ENCODE measurements around the gene CLCN3. TPM values are rescaled to one million over a fixed set of nuclear protein-coding genes. Genes with fewer than 3 reads are reported as not detected.

Gene CLCN3
- total RNA-seq, 3 donors from 2014 or later = 16.0 to 17.4 (median 16.0) TPM

GRCh38 chr4:169625886-169626285 lies 5.5 kb downstream of the CLCN3 start:
- DNase-seq = no peak
- no peak for ATAC-seq
- no peaks in the 10 kb centered on the region for H3K27me3 Mint-ChIP-seq (ENCODE audit: low read depth)
- no peaks in the 10 kb centered on the region for H3K9me3 Mint-ChIP-seq
- H3K36me3 Mint-ChIP-seq (ENCODE audit: insufficient read depth) = peaks cover 5% of the 10 kb centered on the region
- no peak overlapping the region for H3K4me3 Mint-ChIP-seq
- peaks cover 56% of the 10 kb centered on the region for H3K4me1 Mint-ChIP-seq (ENCODE audit: low read depth)

- H3K36me3 Mint-ChIP-seq (ENCODE audit: insufficient read depth) = peaks cover 7% of the 10 kb centered on the region
- H3K9me3 Mint-ChIP-seq = no peaks in the 10 kb centered on the region
- no peak for DNase-seq
- peaks cover 55% of the 10 kb centered on the region for H3K4me1 Mint-ChIP-seq (ENCODE audit: low read depth)
- no peaks in the 10 kb centered on the region for H3K27me3 Mint-ChIP-seq (ENCODE audit: low read depth)
- peak; percentile 80 to 85 for ATAC-seq
- no peak overlapping the region for H3K4me3 Mint-ChIP-seq
Measured at GRCh38 chr4:169626331-169627282, 6.2 kb downstream of the CLCN3 start.

DNA sequence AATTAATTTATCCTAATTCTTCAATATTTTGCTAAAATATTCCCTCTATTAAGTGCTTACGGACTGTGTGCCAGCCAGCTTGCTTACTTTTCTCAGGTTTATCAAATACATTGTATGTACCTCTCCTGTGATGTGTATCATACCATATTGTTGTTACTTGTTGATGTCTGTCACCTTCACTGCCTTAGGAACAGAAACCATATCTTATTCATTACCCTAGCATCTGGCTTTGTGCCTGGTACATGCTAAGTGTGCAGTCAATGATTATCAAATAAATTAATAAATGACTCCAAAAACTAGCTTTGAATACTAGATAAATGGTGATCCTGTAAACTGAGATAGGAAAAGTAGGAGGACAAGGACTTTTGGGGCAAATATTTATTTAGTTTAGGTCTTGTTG lies 6.9 kb downstream of the CLCN3 start:
- Mint-ChIP-seq H3K4me3 (no peak overlapping the region), H3K4me1 (ENCODE audit: low read depth) (peaks cover 54% of the 10 kb centered on the region), H3K36me3 (ENCODE audit: insufficient read depth) (peaks cover 12% of the 10 kb centered on the region), H3K27me3 (ENCODE audit: low read depth) (no peaks in the 10 kb centered on the region), H3K9me3 (no peaks in the 10 kb centered on the region)
- DNase-seq (no peak), ATAC-seq (no peak)

GRCh38 chr4:169628579-169628978 lies 8.2 kb downstream of the CLCN3 start:
- Mint-ChIP-seq H3K27me3 (ENCODE audit: low read depth) (no peaks in the 10 kb centered on the region), H3K4me1 (ENCODE audit: low read depth) (peaks cover 41% of the 10 kb centered on the region)
- no peak for ATAC-seq

GRCh38 chr4:169630069-169630468 lies 9.7 kb downstream of the CLCN3 start:
- Mint-ChIP-seq H3K9me3 (no peaks in the 10 kb centered on the region), H3K36me3 (ENCODE audit: insufficient read depth) (peaks cover 10% of the 10 kb centered on the region), H3K4me3 (no peak overlapping the region), H3K27me3 (ENCODE audit: low read depth) (no peaks in the 10 kb centered on the region), H3K4me1 (ENCODE audit: low read depth) (peaks cover 39% of the 10 kb centered on the region)
- no peak for DNase-seq
- no peak for ATAC-seq

More at GRCh38 chr4:169628579-169628978, 8.2 kb downstream of the CLCN3 start:
- no peak overlapping the region for H3K4me3 Mint-ChIP-seq
- peaks cover 11% of the 10 kb centered on the region for H3K36me3 Mint-ChIP-seq (ENCODE audit: insufficient read depth)
- no peaks in the 10 kb centered on the region for H3K9me3 Mint-ChIP-seq
- no peak for DNase-seq

- Mint-ChIP-seq H3K27me3 (ENCODE audit: low read depth) (no peaks in the 10 kb centered on the region), H3K9me3 (no peaks in the 10 kb centered on the region), H3K4me1 (ENCODE audit: low read depth) (peaks cover 22% of the 10 kb centered on the region), H3K4me3 (no peak overlapping the region), H3K36me3 (ENCODE audit: insufficient read depth) (peaks cover 22% of the 10 kb centered on the region)
- DNase-seq (no peak), ATAC-seq (no peak)
Measured at GRCh38 chr4:169632896-169633295, 12.5 kb downstream of the CLCN3 start.

DNA sequence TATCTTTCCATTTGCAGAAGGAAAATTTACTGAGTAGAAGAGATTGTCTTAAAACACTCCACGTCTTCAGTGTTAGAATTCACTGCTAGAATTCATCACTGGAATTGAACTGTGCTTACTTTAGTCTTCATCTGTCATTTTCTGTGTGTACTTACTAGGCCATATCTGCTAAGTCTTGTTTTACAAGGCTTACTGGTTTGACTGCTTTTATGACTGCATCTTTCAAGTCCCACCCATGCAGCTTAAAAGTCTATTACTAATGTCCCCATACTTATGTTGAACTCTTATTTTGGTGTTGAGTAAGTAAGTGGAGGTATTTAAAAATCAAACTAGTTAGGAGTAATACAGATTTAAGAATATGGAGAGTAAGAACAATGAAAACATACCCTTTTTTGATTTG lies 14.6 kb downstream of the CLCN3 start:
- Mint-ChIP-seq H3K36me3 (ENCODE audit: insufficient read depth) (peaks cover 33% of the 10 kb centered on the region), H3K9me3 (no peaks in the 10 kb centered on the region), H3K4me3 (no peak overlapping the region), H3K27me3 (ENCODE audit: low read depth) (no peaks in the 10 kb centered on the region), H3K4me1 (ENCODE audit: low read depth) (peaks cover 13% of the 10 kb centered on the region)
- no peak for ATAC-seq
- no peak for DNase-seq

DNA sequence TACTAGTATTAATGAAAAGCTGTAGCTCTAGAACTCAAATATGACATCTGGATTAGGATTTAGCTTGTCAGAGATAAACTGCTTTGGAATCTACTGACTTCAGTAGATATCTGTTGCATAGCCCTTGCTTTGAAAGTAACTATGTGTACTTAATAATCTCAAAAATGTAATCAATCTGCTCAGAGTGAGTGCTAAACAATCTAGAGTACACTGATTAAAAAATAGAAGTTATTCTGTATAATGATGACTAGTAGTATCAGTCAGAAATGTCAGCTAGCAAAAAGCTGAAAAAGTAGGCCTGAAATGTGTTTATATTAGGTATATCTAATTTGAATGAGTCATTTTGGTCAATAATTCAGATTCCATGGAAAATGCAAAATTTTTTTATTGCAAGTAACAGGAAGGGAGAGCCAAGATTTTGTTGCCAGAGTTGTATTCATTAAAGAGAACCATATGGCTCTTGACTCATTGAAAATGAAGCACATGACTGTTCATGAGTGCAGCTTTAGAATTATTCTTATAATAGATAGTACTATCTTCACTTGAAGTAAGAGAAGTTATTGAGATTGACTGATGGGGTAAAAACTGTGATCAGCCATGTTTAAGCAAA lies 20.0 kb downstream of the CLCN3 start:
- Mint-ChIP-seq H3K27me3 (ENCODE audit: low read depth) (no peaks in the 10 kb centered on the region), H3K9me3 (no peaks in the 10 kb centered on the region), H3K36me3 (ENCODE audit: insufficient read depth) (peaks cover 39% of the 10 kb centered on the region), H3K4me3 (no peak overlapping the region), H3K4me1 (ENCODE audit: low read depth) (peaks cover 2% of the 10 kb centered on the region)
- DNase-seq = no peak
- no peak for ATAC-seq

DNA sequence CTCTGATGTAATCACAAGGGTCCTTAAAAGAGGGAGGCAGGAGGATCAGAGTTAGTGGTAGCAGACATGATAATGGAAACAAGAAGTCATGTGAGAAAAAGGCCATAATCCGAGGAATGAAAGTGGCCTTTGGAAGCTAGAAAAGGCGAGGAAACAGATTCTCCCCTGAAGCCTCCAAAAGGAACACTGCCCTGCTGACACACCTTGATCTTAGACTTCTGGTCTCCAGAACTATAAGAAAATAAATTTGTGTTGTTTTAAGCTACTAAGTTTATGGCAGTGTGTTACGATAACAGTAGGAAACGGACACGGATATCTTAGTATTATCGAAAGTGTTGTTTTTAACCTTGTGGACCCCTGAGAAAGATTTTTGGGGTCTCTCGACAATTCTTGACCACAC lies 24.4 kb downstream of the CLCN3 start:
- Mint-ChIP-seq H3K27me3 (ENCODE audit: low read depth) (no peaks in the 10 kb centered on the region), H3K4me1 (ENCODE audit: low read depth) (peaks cover under 1% of the 10 kb centered on the region), H3K9me3 (no peaks in the 10 kb centered on the region), H3K4me3 (no peak overlapping the region), H3K36me3 (ENCODE audit: insufficient read depth) (peaks cover 24% of the 10 kb centered on the region)
- DNase-seq (no peak), ATAC-seq (no peak)

DNA sequence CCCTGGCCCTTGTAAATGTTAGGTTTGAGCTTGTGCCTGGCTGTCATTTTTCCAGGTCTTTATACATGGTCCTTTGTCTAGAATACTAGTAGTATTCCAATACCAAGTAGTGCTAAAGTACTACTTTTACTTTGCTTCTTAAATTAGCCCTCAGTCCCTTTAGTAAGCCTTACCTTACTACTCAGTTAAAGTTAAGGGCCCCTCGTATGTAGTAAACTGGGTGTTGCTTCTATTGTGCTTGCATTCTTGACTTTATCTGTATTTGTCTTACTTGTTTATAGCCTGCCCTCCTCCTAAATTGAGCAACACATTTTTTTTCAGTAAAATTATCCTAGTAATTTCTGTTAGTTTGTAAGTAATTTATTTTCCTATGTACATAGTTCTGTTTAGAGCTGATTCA lies 25.2 kb downstream of the CLCN3 start:
- ATAC-seq (no peak), DNase-seq (no peak)
- Mint-ChIP-seq H3K36me3 (ENCODE audit: insufficient read depth) (peaks cover 19% of the 10 kb centered on the region), H3K27me3 (ENCODE audit: low read depth) (no peaks in the 10 kb centered on the region), H3K4me3 (no peak overlapping the region), H3K9me3 (no peaks in the 10 kb centered on the region), H3K4me1 (ENCODE audit: low read depth) (peaks cover 2% of the 10 kb centered on the region)

DNA sequence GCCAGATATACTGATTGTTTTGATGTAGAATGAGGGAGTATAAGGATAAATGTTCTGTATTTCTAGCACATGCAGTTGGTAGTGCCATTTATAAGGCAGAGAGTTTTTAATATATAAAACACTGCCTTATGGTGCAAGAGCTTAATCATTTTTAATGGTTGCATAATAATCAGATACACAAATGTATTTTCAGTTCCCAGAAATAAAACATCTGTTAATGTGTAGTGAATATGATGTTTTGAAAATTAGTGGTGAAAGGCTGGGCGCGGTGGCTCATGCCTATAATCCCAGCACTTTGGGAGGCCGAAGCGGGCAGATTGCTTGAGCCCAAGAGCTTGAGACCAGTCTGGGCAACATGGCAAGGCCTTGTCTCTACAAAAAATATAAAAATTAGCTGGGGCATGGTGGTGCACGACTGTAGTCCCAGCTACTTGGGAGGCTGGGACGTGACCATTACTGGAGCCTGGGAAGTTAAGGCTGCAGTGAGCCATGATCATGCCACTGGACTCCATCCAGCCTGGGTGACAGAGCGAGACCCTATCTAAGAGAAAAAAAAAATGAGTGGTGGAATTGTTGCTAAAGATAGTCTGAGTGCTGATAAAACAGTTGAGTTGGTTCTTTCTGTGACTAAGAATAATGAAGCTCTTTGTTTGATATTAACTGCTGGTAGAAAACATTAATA lies 29.3 kb downstream of the CLCN3 start:
- peaks cover 11% of the 10 kb centered on the region for H3K4me1 Mint-ChIP-seq (ENCODE audit: low read depth)
- peaks cover 22% of the 10 kb centered on the region for H3K36me3 Mint-ChIP-seq (ENCODE audit: insufficient read depth)
- no peaks in the 10 kb centered on the region for H3K9me3 Mint-ChIP-seq

DNA sequence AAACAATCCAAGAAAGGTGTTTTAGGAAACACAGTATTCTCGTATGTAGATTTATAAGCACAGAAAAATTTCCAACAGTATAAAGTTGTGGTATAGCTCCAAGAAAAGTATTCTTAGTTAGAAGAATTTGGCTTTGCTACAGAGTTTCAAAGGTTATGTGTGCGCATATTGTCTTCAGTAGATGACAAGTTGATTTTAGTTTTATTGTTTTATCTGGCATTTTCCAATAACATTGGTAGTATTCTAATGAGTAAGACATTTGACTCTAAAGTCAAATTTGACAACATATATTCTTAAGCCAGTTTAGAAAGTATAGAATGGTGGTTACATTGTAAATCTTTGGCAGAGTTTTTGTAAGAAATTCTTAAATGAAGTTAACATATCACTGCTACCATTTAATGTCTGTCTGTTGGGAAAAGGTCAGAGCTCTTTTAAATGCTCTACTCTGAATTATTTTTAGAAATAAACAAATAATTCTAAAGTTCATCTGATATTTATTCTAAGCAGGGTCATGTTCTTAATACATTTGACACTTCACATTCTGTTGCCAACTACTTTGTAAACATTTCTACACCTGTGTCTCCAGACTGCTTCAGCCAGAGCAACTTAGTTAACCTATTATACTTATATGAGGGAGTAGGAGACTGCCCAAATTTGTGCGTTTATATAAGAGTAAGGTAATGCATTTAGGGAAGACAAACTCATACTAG lies 30.0 kb downstream of the CLCN3 start:
- H3K4me3 Mint-ChIP-seq = no peak overlapping the region
- peaks cover 21% of the 10 kb centered on the region for H3K36me3 Mint-ChIP-seq (ENCODE audit: insufficient read depth)
- H3K4me1 Mint-ChIP-seq (ENCODE audit: low read depth) = peaks cover 11% of the 10 kb centered on the region
- no peaks in the 10 kb centered on the region for H3K9me3 Mint-ChIP-seq
- ATAC-seq = no peak
- no peak for DNase-seq
- no peaks in the 10 kb centered on the region for H3K27me3 Mint-ChIP-seq (ENCODE audit: low read depth)

More for the DNA sequence above, 29.3 kb downstream of the CLCN3 start:
- Mint-ChIP-seq H3K4me3 (no peak overlapping the region), H3K27me3 (ENCODE audit: low read depth) (no peaks in the 10 kb centered on the region)
- ATAC-seq (no peak), DNase-seq (no peak)

- Mint-ChIP-seq H3K9me3 (no peaks in the 10 kb centered on the region), H3K4me3 (no peak overlapping the region), H3K27me3 (ENCODE audit: low read depth) (no peaks in the 10 kb centered on the region), H3K4me1 (ENCODE audit: low read depth) (peaks cover 16% of the 10 kb centered on the region), H3K36me3 (ENCODE audit: insufficient read depth) (peaks cover 22% of the 10 kb centered on the region)
- DNase-seq (no peak), ATAC-seq (no peak)
Measured at GRCh38 chr4:169652535-169652934, 32.2 kb downstream of the CLCN3 start.

GRCh38 chr4:169655401-169655800 lies 35.0 kb downstream of the CLCN3 start:
- H3K36me3 Mint-ChIP-seq (ENCODE audit: insufficient read depth) = peaks cover 17% of the 10 kb centered on the region
- DNase-seq = no peak
- no peak overlapping the region for H3K4me3 Mint-ChIP-seq
- no peak for ATAC-seq
- no peaks in the 10 kb centered on the region for H3K27me3 Mint-ChIP-seq (ENCODE audit: low read depth)
- H3K4me1 Mint-ChIP-seq (ENCODE audit: low read depth) = peaks cover 27% of the 10 kb centered on the region
- no peaks in the 10 kb centered on the region for H3K9me3 Mint-ChIP-seq

Measured in activated T-cell treated with anti-CD3 and anti-CD28 coated beads, Interleukin-2, amount 50 U/mL, for 4 hours (primary cell).